HUES64 (cell line): ENCODE results near the gene PRR19.
"Not testable (repeated sequence)": the region's sequence is repeated elsewhere in the genome, so short reads cannot be mapped to it uniquely, and the experiment has no call there.

Source experiments
- H3K27ac ChIP-seq: 2 replicates; pipeline ENCODE4 v1.7.0; 2013; ENCODE audit warnings: low read depth, low read length, inconsistent platforms
- H3K27me3 ChIP-seq: 2 replicates; pipeline ENCODE4 v1.6.1; 2013; ENCODE audit warnings: mild to moderate bottlenecking, low read length; ENCODE audit not compliant: insufficient read depth
- H3K36me3 ChIP-seq: 2 replicates; pipeline ENCODE4 v1.6.1; 2013; ENCODE audit warnings: mild to moderate bottlenecking, low read length; ENCODE audit not compliant: insufficient read depth
- H3K4me1 ChIP-seq: 2 replicates; pipeline ENCODE4 v1.6.1; 2013; ENCODE audit warnings: mild to moderate bottlenecking, low read length, moderate library complexity; ENCODE audit not compliant: insufficient read depth
- H3K4me3 ChIP-seq: 2 replicates; pipeline ENCODE4 v1.5.1; 2013; ENCODE audit warnings: mild to moderate bottlenecking, low read length, moderate library complexity
- H3K9ac ChIP-seq: 2 replicates; pipeline ENCODE4 v1.6.1; 2013; ENCODE audit warnings: mild to moderate bottlenecking, low read depth, low read length
- H3K9me3 ChIP-seq: 2 replicates; pipeline ENCODE4 v1.6.1; 2013; ENCODE audit warnings: low read depth, low read length; ENCODE audit not compliant: insufficient read depth
- WGBS: fragments of 150-250, 120-280 bp; methylation state at CpG from one replicate; pipeline ENCODE4 v1.1.7; 2013; ENCODE audit warnings: missing lambda C conversion rate; 5-methylcytosine and 5-hydroxymethylcytosine counted together

Gene PRR19

GRCh38 chr19:42323852-42324654, 22.1 kb downstream of the PRR19 start:
- no peak overlapping the region for H3K27ac ChIP-seq
- WGBS = 2% methylated on average over 92 of the region's 92 CpGs
- H3K9me3 ChIP-seq = no peaks in the 10 kb centered on the region
- H3K36me3 ChIP-seq = no peaks in the 10 kb centered on the region
- H3K9ac ChIP-seq = 0 out of 2 replicates have a peak overlapping the region, but pooled peaks have one; percentile 28
- peak overlapping the region; percentile 46 for H3K4me3 ChIP-seq
- H3K4me1 ChIP-seq = no peaks in the 10 kb centered on the region
- peaks cover 39% of the 10 kb centered on the region for H3K27me3 ChIP-seq

DNA sequence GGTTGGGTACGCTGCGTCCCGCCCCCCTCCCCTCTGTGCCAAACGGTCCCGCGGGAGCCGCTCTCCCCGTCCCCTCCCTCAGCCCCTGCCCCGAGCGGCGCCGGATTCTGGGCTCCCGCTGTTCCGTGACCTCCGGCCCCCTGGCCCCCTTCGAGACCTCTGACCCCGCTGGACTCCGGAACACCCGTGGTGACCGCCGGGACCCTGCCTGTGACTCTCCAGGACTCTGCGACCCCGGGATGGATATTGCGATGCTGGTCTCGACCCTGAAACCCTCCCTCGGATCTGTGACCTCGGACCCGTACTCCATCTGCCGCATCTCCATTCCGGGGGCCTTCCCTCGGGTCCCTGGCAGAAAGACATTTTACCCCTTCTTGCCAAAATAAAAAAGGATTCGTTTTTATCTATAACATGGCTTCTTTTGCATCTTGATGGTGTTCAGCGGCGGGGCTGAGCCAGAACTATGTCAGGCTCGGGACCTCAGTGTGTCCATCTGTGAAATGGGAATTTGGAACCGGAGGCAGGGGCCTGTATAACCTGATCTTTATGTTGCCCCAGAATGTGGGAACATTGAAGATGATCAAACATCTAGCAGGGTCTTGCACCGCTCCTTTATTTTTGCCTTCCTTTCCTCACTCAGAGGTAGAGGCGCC, 22.8 kb downstream of the PRR19 start:
- H3K4me3 ChIP-seq = peak overlapping the region; percentile 46
- no peaks in the 10 kb centered on the region for H3K9me3 ChIP-seq
- WGBS = 2% methylated on average over 38 of the region's 38 CpGs
- no peak overlapping the region; the same call in 1 of the 2 replicates for H3K27ac ChIP-seq
- H3K9ac ChIP-seq = no peak overlapping the region
- no peaks in the 10 kb centered on the region for H3K36me3 ChIP-seq
- H3K27me3 ChIP-seq = peaks cover 39% of the 10 kb centered on the region
- no peaks in the 10 kb centered on the region for H3K4me1 ChIP-seq

DNA sequence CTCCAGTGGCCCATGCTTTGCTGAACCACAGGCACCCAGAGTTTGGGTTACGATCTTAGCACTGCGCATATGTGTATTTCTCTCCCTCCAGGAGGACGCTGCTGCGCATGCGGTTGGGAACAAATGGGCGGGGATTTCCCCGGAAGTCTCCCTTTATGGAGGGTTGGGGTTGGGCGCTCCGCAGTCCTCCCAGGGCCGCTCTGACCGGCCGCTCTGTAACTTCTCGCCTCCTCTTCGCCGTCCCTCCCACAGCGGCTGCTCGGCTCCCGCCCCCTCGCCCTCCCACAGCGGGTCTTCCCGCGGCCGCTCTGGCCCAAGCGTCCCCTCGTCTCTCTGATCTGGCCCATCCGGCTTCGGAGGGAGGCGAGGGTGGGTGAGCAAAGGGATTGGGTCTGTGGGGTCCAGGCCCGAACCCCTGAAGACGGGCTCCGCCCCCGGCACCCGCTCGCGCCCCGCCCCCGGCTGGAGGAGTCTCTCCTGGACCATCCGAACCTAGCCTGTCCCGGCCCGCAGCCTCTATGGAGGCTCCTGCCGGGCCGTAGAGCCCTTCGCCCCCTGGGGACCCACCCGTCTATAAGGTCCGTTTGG, 23.5 kb downstream of the PRR19 start, which contains the start of gene MEGF8:
MEGF8 (plus strand) TSS at position 328 of the 588 bp plus-strand sequence. CDS start 609 bp downstream, outside the sequence.
- Histone ChIP-seq H3K9ac (peak within 1 kb of the TSS; percentile 72), H3K4me1 (no peaks in the 10 kb centered on the region), H3K4me3 (peak within 1 kb of the TSS; percentile 91), H3K27me3 (peaks cover 36% of the 10 kb centered on the region), H3K27ac (peak within 1 kb of the TSS; percentile 71), H3K9me3 (no peaks in the 10 kb centered on the region), H3K36me3 (no peaks in the 10 kb centered on the region)
- under 1% methylated on average over 45 of the region's 45 CpGs for WGBS

GRCh38 chr19:42325896-42326771, 24.2 kb downstream of the PRR19 start:
- peak overlapping the region; percentile 91 for H3K4me3 ChIP-seq
- H3K36me3 ChIP-seq = no peaks in the 10 kb centered on the region
- H3K27ac ChIP-seq = peak overlapping the region; percentile 71
- peaks cover 33% of the 10 kb centered on the region for H3K27me3 ChIP-seq
- H3K9ac ChIP-seq = peak overlapping the region; percentile 72
- WGBS = 8% methylated on average over 37 of the region's 37 CpGs
- no peaks in the 10 kb centered on the region for H3K9me3 ChIP-seq
- H3K4me1 ChIP-seq = no peaks in the 10 kb centered on the region

DNA sequence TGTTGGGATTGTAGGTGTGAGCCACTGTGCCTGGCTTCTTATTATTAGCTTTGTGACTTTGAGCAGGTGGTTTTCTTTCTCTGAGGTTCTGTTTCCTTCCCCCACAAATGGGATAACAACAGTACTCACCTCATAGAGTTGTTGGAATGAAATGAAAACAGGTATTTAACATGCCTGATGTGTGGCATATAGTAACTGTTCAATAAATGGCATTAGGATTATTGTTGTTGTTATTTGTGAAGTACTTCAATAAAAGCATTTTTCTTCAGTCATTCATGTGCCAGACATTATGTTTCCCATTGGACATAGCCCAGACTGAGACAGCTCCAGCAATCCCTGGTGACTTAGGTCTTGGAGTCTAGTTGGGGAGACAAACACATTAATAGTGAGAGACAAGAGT, 25.0 kb downstream of the PRR19 start:
- H3K27me3 ChIP-seq = peaks cover 28% of the 10 kb centered on the region
- H3K9ac ChIP-seq = no peak overlapping the region
- no peaks in the 10 kb centered on the region for H3K4me1 ChIP-seq
- H3K36me3 ChIP-seq = no peaks in the 10 kb centered on the region
- H3K4me3 ChIP-seq = peak overlapping the region; percentile 91; the same call in 1 of the 2 replicates
- no peaks in the 10 kb centered on the region for H3K9me3 ChIP-seq
- no peak overlapping the region for H3K27ac ChIP-seq

DNA sequence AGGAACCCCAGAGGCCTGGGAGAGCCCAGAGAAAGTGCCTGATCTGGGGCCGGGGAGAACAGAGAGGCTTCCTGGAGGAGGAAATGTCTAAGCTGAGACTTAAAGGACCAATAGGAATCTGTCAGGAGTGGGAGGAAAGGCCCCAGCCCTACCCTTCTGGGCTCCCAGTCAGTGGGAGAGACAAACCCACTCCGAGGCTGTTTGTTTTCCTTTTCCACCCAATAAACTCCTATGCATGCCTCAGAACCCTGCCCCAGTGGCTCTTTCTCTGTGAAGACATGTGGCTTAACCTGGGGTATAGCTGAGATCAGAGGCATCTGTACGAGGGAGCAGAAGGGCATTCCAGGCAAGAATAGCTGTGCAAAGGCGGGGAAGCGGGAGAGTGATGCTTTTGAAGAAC, 25.4 kb downstream of the PRR19 start:
- no peak overlapping the region for H3K9ac ChIP-seq
- H3K27me3 ChIP-seq = peaks cover 24% of the 10 kb centered on the region
- H3K4me1 ChIP-seq = no peaks in the 10 kb centered on the region
- no peak overlapping the region for H3K4me3 ChIP-seq
- H3K36me3 ChIP-seq = no peaks in the 10 kb centered on the region
- WGBS = 95% methylated on average over 5 of the region's 5 CpGs
- H3K9me3 ChIP-seq = no peaks in the 10 kb centered on the region
- no peak overlapping the region for H3K27ac ChIP-seq

- H3K4me3 ChIP-seq = no peak overlapping the region
- H3K4me1 ChIP-seq = no peaks in the 10 kb centered on the region
- H3K27me3 ChIP-seq = peaks cover 19% of the 10 kb centered on the region
- H3K9me3 ChIP-seq = no peaks in the 10 kb centered on the region
- H3K27ac ChIP-seq = no peak overlapping the region
- no peaks in the 10 kb centered on the region for H3K36me3 ChIP-seq
- H3K9ac ChIP-seq = no peak overlapping the region
- WGBS = 89% methylated on average over 1 of the region's 1 CpG
Observed at GRCh38 chr19:42328106-42328505, 26.2 kb downstream of the PRR19 start.

DNA sequence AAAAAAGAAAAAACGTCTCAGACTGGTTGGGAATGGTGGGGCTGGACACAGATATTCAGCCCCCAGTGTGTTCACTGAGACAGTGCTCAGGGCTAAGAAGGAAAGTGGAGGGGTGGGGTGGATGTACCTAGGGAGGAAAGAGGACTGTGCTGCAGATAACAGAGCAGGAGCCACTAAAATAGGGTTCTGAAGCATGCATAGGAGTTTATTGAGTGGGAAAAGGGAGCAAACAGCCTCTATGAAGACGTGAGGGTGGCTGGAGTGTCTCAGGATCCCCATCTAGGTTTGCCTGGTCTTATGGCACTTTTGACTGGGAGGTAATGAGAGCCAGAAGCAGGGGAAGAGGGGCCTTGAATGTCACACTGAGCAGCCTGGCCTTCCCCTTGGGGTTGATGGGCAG, 26.9 kb downstream of the PRR19 start:
- Histone ChIP-seq H3K4me1 (no peaks in the 10 kb centered on the region), H3K36me3 (no peaks in the 10 kb centered on the region), H3K9me3 (no peaks in the 10 kb centered on the region), H3K27me3 (peaks cover 12% of the 10 kb centered on the region), H3K27ac (no peak overlapping the region), H3K9ac (no peak overlapping the region), H3K4me3 (no peak overlapping the region)
- WGBS = 79% methylated on average over 2 of the region's 2 CpGs

DNA sequence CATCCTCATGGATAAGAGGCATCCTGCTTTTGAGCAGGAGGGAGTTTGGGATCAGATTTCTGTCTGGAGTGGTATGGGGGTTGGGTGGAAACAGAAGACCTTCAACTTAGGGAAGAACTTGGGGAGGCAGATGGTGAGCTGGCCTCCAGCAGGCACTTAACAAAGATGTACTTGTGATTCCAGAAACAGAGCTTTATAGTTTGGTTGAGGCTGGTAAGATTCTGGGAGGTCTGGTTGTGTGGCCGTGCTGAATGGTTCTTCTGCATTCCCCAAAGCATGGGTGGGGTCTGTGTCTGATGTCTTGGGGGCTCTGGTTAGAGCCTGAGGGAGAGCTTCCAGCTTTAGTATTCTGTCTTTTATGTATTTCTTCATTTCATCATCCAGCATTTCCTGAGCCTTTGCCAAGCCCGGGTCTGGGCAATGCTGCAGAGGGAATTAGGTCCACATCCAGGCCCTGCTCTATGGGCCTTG, 28.3 kb downstream of the PRR19 start:
- Histone ChIP-seq H3K4me3 (no peak overlapping the region), H3K4me1 (no peaks in the 10 kb centered on the region), H3K27me3 (no peaks in the 10 kb centered on the region), H3K9me3 (no peaks in the 10 kb centered on the region), H3K36me3 (no peaks in the 10 kb centered on the region), H3K27ac (no peak overlapping the region), H3K9ac (no peak overlapping the region)
- WGBS = 84% methylated on average over 2 of the region's 2 CpGs

DNA sequence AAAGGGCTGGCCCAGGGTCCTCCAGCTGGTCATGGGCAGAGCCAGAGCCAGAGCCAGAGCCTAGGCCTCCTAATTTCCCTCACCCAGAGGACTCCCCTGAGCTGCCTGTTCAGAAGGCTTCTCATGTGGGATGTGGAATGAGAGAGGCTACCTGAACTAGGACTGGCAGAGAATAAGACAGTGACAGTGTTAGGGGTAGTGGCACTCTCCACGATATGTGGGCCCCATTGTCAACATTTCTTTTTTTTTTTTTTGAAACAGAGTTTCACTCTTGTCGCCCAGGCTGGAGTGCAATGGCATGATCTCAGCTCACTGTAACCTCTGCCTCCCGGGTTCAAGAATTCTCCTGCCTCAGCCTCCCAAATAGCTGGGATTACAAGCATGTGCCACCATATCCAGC, 29.4 kb downstream of the PRR19 start:
- not testable (repeated sequence) for H3K27ac ChIP-seq, H3K4me1 ChIP-seq, H3K36me3 ChIP-seq, H3K9ac ChIP-seq, H3K9me3 ChIP-seq, H3K27me3 ChIP-seq, H3K4me3 ChIP-seq
- WGBS = 93% methylated on average over 3 of the region's 3 CpGs
